ENCODE data around the gene RPL6.
"Not testable (repeated sequence)": the region's sequence is repeated elsewhere in the genome, so short reads cannot be mapped to it uniquely, and the experiment has no call there.

RPL6 gene

GRCh38 chr12:112409064-112409905 lies at the start of gene RPL6:
TSS of gene RPL6 (minus strand) at chr12:112409605. CDS start at chr12:112408656, 949 bp downstream.
- in situ Hi-C loops (cut with MboI; ENCODE audit: low sequenced_read_pairs), result no loop called here

DNA sequence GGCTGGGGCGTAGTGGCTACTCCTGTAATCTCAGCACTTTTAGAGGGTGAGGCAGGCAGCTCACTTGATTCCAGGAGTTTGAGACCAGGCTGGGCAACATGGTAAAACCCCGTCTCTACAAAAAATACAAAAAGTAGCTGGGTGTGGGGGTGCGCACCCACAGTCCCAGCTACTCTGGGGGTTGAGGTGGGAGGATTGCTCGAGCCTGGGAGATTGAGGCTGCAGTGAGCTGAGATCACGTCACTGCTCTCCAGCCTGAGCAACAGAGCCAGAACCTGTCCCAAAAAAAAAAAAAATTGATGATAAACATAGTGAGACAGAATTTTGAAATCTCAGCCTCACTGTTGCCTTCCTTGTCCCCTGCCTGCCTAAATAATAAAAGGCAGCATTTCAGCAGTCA lies 49.3 kb upstream of the RPL6 start:
- in situ Hi-C loops (cut with MboI; ENCODE audit: low sequenced_read_pairs), result no loop called here

GRCh38 chr12:112458330-112458729 lies 48.9 kb upstream of the RPL6 start:
- in situ Hi-C loops (cut with MboI; ENCODE audit: low sequenced_read_pairs), result no loop called here

DNA sequence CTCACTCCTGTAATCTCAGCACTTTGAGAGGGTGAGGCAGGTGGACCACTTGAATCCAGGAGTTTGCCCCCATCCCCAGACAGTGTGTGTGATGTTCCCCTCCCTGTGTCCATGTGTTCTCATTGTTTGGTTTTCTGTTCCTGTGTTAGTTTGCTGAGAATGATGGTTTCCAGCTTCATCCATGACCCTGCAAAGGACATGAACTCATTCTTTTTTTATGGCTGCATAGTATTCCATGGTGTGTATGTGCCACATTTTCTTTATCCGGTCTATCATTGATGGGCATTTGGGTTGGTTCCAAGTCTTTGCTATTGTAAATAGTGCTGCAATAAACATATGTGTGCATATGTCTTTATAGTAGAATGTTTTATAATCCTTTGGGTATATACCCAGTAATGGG lies 47.7 kb upstream of the RPL6 start:
- in situ Hi-C loops (cut with MboI; ENCODE audit: low sequenced_read_pairs), result not testable (repeated sequence)

DNA sequence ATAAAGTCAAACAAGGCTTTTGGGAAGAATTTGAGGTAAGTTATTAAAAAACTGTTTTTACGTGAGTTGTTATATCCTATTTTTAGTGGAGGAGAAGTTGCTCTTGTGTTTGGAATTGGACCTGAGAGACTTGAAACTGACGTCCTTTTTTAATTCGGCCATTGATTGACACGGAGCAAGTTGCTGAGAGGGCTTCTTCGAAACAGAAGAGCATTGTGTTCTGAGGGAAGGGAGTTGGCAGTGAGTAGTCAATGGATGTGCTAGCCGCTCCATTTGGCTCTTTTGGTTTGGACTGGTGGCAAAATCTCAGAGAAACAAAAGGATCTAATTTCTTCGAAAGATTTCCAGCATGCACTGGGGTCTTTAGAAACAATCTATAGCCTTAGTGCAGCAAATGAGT lies 46.6 kb upstream of the RPL6 start:
- in situ Hi-C loops (cut with MboI; ENCODE audit: low sequenced_read_pairs), result no loop called here

DNA sequence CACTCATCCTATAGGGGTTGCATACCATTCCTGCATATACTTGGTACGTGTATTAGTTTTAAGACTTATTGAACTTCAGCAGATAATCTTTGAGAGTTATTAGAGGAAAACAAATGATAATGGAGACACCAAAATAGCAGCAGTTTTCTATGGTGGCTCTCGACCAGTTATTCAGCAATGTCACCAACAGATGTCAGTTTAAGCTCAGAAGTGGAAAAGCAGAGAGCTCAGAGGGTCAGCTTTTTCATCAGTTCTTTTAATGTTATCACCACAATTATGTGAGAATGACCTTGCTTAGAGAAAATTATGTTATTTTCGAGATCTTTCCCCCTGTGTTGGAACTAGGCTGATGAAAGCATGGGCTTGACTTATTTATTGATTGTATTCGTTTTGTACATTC lies 41.3 kb upstream of the RPL6 start:
- in situ Hi-C loops (cut with MboI; ENCODE audit: low sequenced_read_pairs), result no loop called here

DNA sequence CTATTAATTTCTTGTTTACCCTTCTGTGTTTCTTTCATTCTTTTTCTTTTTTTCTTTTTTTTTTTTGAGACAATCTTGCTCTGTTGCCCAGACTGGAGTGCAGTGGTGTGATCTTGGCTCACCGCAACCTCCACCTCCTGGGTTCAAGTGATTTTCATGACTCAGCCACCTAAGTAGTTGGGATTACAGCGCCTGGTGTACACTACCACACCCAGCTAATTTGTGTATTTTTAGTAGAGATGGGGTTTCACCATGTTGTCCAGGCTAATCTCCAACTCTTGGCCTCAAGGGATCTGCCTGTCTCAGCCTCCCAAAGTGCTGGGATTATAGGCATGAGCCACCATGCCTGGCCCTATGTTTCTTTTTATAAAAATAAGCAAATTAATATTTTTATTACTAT lies 38.8 kb upstream of the RPL6 start:
- in situ Hi-C loops (cut with MboI; ENCODE audit: low sequenced_read_pairs), result not testable (repeated sequence)

DNA sequence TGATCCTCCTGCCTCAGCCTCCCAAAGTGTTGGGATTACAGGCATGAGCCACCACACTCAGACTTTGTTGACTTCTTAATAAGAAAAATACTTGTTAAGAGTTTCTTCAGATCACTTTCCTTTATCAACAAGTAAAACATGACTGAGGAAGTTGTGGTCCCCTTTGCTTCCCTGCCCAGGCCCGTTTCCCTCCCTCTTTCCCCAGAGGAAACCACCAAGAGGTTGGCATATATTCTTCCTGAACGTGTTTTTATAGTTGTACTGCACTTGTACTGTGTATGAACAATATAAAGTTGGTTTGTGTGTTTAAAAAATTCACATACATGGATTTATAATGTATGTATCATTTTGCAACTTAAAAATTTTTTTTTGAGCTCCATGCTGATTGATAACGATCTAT lies 37.7 kb upstream of the RPL6 start:
- in situ Hi-C loops (cut with MboI; ENCODE audit: low sequenced_read_pairs), result no loop called here

- in situ Hi-C loops (cut with MboI; ENCODE audit: low sequenced_read_pairs), result no loop called here
Measured at GRCh38 chr12:112446008-112446725, 36.8 kb upstream of the RPL6 start.

DNA sequence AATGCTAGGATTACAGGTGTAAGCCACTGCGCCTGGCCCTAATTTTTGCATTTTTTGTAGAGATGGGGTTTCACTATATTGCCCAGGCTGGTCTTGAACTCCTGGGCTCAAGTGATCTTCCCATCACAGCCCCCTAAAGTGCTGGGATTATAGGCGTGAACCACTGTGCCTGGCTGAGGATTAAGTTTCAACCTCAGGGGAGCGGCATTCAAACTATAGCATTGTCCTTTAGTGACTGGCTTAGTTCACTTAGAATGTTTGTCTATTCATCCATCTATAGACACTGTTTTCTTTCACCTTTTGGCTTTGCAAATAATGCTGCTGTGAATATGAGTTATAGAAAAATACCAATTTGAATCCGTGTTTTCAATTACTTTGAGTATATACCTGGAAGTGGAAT lies 34.5 kb upstream of the RPL6 start:
- in situ Hi-C loops (cut with MboI; ENCODE audit: low sequenced_read_pairs), result no loop called here

DNA sequence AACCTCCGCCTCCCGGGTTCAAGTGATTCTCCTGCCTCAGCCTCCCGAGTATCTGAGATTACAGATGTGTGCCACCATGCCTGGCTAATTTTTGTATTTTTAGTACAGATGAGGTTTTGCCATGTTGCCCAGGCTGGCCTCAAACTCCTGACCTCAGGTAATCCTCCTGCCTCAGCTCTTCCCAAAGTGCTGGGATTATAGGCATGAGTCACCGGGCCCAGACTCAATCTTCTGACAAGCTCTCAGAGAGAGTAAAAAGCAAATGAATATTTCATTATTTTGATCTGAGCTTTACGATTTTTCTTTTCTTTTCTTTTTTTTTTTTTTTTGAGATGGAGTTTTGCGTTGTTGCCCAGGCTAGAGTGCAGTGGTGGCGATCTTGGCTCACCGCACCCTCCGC lies 31.2 kb upstream of the RPL6 start:
- in situ Hi-C loops (cut with MboI; ENCODE audit: low sequenced_read_pairs), result not testable (repeated sequence)

DNA sequence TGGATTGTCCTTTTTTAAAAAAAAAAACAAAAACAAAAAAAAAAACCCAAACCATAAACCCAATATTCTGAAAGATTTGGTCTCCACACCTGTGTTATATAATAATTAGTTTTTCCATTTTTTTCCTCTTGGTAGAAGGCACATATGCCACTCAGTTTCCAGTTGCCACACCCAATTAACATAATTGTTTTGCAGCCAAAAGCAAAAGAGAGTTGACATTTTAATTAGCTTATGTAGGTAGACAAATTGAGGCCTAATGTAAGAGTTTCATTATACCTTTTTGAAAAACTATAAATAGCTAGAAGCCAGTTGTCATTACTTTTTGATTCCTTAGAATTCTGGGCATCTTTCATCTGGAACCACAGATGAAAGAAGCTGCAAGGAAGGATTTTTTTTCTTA lies 30.4 kb upstream of the RPL6 start:
- in situ Hi-C loops (cut with MboI; ENCODE audit: low sequenced_read_pairs), result no loop called here

GRCh38 chr12:112438645-112439044 lies 29.2 kb upstream of the RPL6 start:
- in situ Hi-C loops (cut with MboI; ENCODE audit: low sequenced_read_pairs), result not testable (repeated sequence)

DNA sequence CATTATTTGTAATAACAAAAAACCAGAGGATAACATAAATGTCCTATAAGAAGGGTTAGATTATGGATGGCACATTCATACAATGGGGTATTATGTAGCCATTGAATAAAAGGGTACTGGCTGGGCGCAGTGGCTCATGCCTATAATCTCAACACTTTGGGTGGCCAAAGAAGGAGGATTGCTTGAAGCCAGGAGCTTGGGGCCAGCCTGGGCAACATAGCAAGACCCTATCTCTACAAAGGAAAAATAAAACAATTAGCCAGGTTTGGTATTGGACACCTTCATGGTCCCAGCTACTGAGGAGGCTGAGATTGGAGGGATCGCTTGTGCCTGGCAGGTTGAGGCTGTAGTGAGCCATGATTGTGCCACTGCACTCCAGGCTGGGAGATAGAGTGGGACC lies 24.1 kb upstream of the RPL6 start:
- in situ Hi-C loops (cut with MboI; ENCODE audit: low sequenced_read_pairs), result no loop called here

GRCh38 chr12:112431965-112432364 lies 22.6 kb upstream of the RPL6 start:
- in situ Hi-C loops (cut with MboI; ENCODE audit: low sequenced_read_pairs), result no loop called here

DNA sequence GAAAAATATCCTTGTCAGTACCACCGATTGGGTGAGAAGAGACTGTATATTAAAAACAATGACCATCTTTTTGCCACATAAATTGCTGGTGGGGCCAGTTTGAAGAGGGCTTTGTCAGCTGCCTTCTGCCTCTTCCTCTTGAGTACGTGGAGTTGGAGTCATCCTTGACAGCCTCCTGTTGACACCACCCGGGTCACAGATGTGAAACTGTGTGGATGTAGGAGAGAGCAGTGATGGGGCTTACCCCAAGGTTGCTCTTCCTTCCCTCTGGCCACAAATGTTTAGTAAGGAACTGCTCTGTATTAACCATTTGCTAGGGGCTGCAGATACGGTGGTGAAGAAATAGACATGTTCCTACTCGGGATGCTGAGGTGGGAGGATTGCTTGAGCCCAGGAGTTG lies 21.5 kb upstream of the RPL6 start:
- in situ Hi-C loops (cut with MboI; ENCODE audit: low sequenced_read_pairs), result no loop called here

GRCh38 chr12:112427760-112428159 lies 18.4 kb upstream of the RPL6 start:
- in situ Hi-C loops (cut with MboI; ENCODE audit: low sequenced_read_pairs), result no loop called here

- in situ Hi-C loops (cut with MboI; ENCODE audit: low sequenced_read_pairs), result no loop called here
Measured at GRCh38 chr12:112425582-112426382, 16.4 kb upstream of the RPL6 start.

GRCh38 chr12:112424126-112424525 lies 14.7 kb upstream of the RPL6 start:
- in situ Hi-C loops (cut with MboI; ENCODE audit: low sequenced_read_pairs), result no loop called here

GRCh38 chr12:112422531-112422930 lies 13.1 kb upstream of the RPL6 start:
- in situ Hi-C loops (cut with MboI; ENCODE audit: low sequenced_read_pairs), result no loop called here

- in situ Hi-C loops (cut with MboI; ENCODE audit: low sequenced_read_pairs), result no loop called here
Measured at GRCh38 chr12:112421363-112421762, 12.0 kb upstream of the RPL6 start.

DNA sequence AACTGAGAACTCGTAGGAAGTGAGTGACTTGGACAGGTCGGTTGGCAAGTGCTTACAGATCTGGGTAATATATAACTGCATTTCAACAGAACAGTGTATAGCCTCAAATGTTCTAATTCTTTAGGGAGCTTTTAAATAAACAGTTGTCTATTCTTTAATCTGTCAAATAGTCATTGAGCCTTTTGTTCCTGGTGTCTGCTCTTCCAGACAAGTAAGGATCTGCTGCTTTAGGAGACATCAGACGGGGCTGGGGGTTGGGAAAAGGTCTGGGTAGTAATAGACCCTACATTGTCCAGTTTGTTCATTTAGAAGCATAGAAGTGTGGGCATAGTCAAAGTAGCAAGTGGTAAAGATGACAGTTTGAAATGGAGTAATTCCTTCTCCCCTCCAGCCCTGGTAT lies 11.3 kb upstream of the RPL6 start:
- in situ Hi-C loops (cut with MboI; ENCODE audit: low sequenced_read_pairs), result no loop called here
